ENCODE results near the gene CAPN6.

DNA sequence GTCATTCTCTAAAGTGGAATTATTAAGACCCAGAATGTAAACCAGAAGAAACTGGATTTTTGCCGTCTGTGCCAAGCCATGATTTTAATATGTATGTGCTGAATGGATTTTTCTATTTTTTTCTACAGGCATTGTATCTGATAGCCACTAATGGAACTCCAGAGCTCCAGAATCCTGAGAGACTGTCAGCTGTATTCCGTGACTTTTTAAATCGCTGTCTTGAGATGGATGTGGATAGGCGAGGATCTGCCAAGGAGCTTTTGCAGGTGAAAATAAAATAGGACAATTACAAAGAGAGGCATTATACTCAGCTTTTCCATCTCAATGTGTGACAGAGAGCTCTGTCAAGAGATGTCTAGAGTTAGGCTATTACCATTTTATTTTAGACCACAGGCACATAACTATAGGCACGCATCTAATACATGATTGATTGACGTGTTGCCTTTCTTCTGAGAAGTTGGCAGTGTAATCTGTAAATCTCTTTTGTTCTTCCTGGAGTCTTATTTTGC is 53.9 kb downstream of the CAPN6 start:
- TF ChIP-seq, protein P1, sequence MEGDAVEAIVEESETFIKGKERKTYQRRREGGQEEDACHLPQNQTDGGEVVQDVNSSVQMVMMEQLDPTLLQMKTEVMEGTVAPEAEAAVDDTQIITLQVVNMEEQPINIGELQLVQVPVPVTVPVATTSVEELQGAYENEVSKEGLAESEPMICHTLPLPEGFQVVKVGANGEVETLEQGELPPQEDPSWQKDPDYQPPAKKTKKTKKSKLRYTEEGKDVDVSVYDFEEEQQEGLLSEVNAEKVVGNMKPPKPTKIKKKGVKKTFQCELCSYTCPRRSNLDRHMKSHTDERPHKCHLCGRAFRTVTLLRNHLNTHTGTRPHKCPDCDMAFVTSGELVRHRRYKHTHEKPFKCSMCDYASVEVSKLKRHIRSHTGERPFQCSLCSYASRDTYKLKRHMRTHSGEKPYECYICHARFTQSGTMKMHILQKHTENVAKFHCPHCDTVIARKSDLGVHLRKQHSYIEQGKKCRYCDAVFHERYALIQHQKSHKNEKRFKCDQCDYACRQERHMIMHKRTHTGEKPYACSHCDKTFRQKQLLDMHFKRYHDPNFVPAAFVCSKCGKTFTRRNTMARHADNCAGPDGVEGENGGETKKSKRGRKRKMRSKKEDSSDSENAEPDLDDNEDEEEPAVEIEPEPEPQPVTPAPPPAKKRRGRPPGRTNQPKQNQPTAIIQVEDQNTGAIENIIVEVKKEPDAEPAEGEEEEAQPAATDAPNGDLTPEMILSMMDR (IDR thresholded peaks at IDR 0.05 in 2 of 3, conservative IDR thresholded peaks at IDR 0.05 in 1 of 3; ENCODE audit: borderline replicate concordance in 1 of 3, insufficient read depth in 1 of 3, low read depth in 2 of 3, low read length in 2 of 3), result no peak
- TF ChIP-seq POLR2A (IDR thresholded peaks at IDR 0.05; ENCODE audit: borderline replicate concordance, extremely low read depth, insufficient read depth, insufficient read length) (no peak), RAD21 (IDR thresholded peaks at IDR 0.05; ENCODE audit: low read depth) (no peak), SP1 (IDR thresholded peaks at IDR 0.05; ENCODE audit: low read depth) (no peak)
- TF ChIP-seq, protein P2, sequence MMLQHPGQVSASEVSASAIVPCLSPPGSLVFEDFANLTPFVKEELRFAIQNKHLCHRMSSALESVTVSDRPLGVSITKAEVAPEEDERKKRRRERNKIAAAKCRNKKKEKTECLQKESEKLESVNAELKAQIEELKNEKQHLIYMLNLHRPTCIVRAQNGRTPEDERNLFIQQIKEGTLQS (IDR thresholded peaks at IDR 0.05), result no peak
